GM12878 (cell line): ENCODE results near the gene UNC5CL. TPM values are rescaled to one million over a fixed set of nuclear protein-coding genes. Genes with fewer than 3 reads are reported as not detected.

ENCODE experiments used
- ATAC-seq: fragments of 200-7000 bp; cut with Tn5 transposase; 3 replicates; pipeline ENCODE4 v1.9.1; 2020; ENCODE audit warnings: mild to moderate bottlenecking, moderate library complexity
- BruUV-seq: library from RNA; stranded (reverse); fragments of 400-500 nt; replicated peaks from 2 replicates; lab custom pipeline; 2021; lab: Mats Ljungman, UMichigan
- CTCF ChIA-PET: fragments of 300-600 bp; sonication (Branson Sonifier 250); formaldehyde crosslinking; extraction: SDS; loops from one replicate; lab custom pipeline; 2021; ENCODE audit warnings: inconsistent platforms; lab: Yijun Ruan, JAX
- POLR2A ChIA-PET: fragments of 350-600 bp; formaldehyde crosslinking; extraction: SDS; loops from one replicate; lab custom pipeline; 2021; ENCODE audit warnings: inconsistent platforms; lab: Charles Lee
- RAD21 ChIA-PET: fragments of 300-600 bp; sonication (Branson Sonifier 250); formaldehyde crosslinking; loops from one replicate; lab custom pipeline; 2023; ENCODE audit warnings: antibody characterized with exemption; ENCODE audit not compliant: unreplicated experiment; lab: Charles Lee
- SMC1A ChIA-PET: fragments of 300-600 bp; sonication (Branson Sonifier 250); formaldehyde crosslinking; loops from one replicate; lab custom pipeline; 2023; ENCODE audit not compliant: unreplicated experiment, uncharacterized antibody; lab: Charles Lee
- DNase-seq: peaks from one replicate; pipeline ENCODE4 v3.0.0-alpha.2; 2011; ENCODE audit warnings: low read depth, low spot score
- FAIRE-seq: peaks from 3 replicates; lab custom pipeline; 2011; peaks lifted over from hg19 to GRCh38; lab: Jason Lieb, UNC
- H2AFZ ChIP-seq: 2 replicates; pipeline ENCODE4 v1.6.0; 2011; ENCODE audit warnings: low read depth, low read length, control low read depth; ENCODE audit not compliant: control insufficient read depth
- H3K27ac ChIP-seq: 2 replicates; pipeline ENCODE4 v1.5.1; 2011; ENCODE audit warnings: control low read depth; ENCODE audit not compliant: control insufficient read depth, insufficient read depth
- H3K27me3 ChIP-seq, 2 experiments: replicated peaks in 1 of 2; 2 replicates each; pipeline versions ENCODE4 v1.6.0 to v1.6.1; 2011; ENCODE audit warnings: low read length in 1 of 2; ENCODE audit not compliant: control insufficient read depth in 2 of 2, insufficient read depth in 2 of 2
- H3K36me3 ChIP-seq, 2 experiments: 2 replicates each; pipeline ENCODE4 v1.5.1; 2011; ENCODE audit warnings: low read length in 1 of 2; ENCODE audit not compliant: control insufficient read depth in 2 of 2, insufficient read depth in 2 of 2
- H3K4me1 ChIP-seq: 2 replicates; pipeline ENCODE4 v1.6.1; 2011; ENCODE audit warnings: mild to moderate bottlenecking, low read length, moderate library complexity, mixed read lengths; ENCODE audit not compliant: control insufficient read depth, insufficient read depth
- H3K4me2 ChIP-seq: 2 replicates; pipeline ENCODE4 v1.6.0; 2011; ENCODE audit warnings: control low read depth; ENCODE audit not compliant: control insufficient read depth, insufficient read depth
- H3K4me3 ChIP-seq: fragments of 200-600 bp; sonication (generic); 2 replicates; pipeline ENCODE4 v1.5.1; 2016
- H3K79me2 ChIP-seq: 2 replicates; pipeline ENCODE4 v1.6.0; 2011; ENCODE audit warnings: low read length; ENCODE audit not compliant: control insufficient read depth, insufficient read depth
- H3K9ac ChIP-seq: 2 replicates; pipeline ENCODE4 v1.8.0; 2011; ENCODE audit warnings: low read length, control low read depth, mixed read lengths; ENCODE audit not compliant: control insufficient read depth, insufficient read depth
- H3K9me3 ChIP-seq: replicated peaks from 3 replicates; pipeline ENCODE4 v1.5.1; 2011; ENCODE audit warnings: mild to moderate bottlenecking, low read length; ENCODE audit not compliant: control insufficient read depth, insufficient read depth
- H4K20me1 ChIP-seq: 2 replicates; pipeline ENCODE4 v1.6.0; 2011; ENCODE audit not compliant: control insufficient read depth, insufficient read depth
- ESRRA ChIP-seq: IDR thresholded peaks from 2 replicates; pipeline ENCODE4 v1.6.1; 2012; ENCODE audit warnings: mild to moderate bottlenecking, low read length, improper control_type of control experiment
- HDGF ChIP-seq: fragments of 450-650 bp; IDR thresholded peaks from 2 replicates; pipeline ENCODE4 v1.6.1; 2016; ENCODE audit warnings: antibody characterized with exemption
- MYB ChIP-seq: fragments of 150-350 bp; IDR thresholded peaks from 2 replicates; pipeline ENCODE4 v1.6.1; 2014; ENCODE audit warnings: mild to moderate bottlenecking, low read depth, low read length, borderline replicate concordance
- PAX5 ChIP-seq: IDR thresholded peaks from 2 replicates; pipeline ENCODE4 v1.6.1; 2011; ENCODE audit warnings: low read depth, low read length, borderline replicate concordance
- STAT1 ChIP-seq: fragments of 450-650 bp; conservative IDR thresholded peaks from 2 replicates; pipeline ENCODE4 v1.6.1; 2014; ENCODE audit warnings: antibody characterized with exemption, mild to moderate bottlenecking
- ZSCAN29 ChIP-seq: fragments of 450-650 bp; IDR thresholded peaks from 2 replicates; pipeline ENCODE4 v1.6.1; 2017; ENCODE audit warnings: mild to moderate bottlenecking, moderate library complexity
- WGBS: methylation state at CpG from one replicate; pipeline ENCODE4 v1.1.6; 2016; ENCODE audit warnings: low lambda C conversion rate; ENCODE audit not compliant: insufficient replicate concordance, insufficient coverage; ENCODE audit errors: missing lambda C conversion rate; 5-methylcytosine and 5-hydroxymethylcytosine counted together
- in situ Hi-C: fragments of 300-500 bp; cut with MboI; formaldehyde crosslinking; loops from 9 replicates; pipeline ENCODE4 v1.14.3; 2018; ENCODE audit warnings: mixed read lengths
- intact Hi-C: fragments of 100-400 bp; cut with micrococcal nuclease; formaldehyde crosslinking; loops from one replicate; pipeline ENCODE4 v1.14.2; 2022; ENCODE audit not compliant: unreplicated experiment
- polyA plus RNA-seq, 11 experiments: library from polyadenylated mRNA; depleted of rRNA in 4 of 11; unstranded in 6 of 11; stranded (reverse) in 5 of 11; fragments of >200 nt; fragmentation: Nextera tagmentation in 4 of 11; fragmentation: Illumina TruSeq in 1 of 11; extraction: Ambion mirVana in 4 of 11; extraction: Trizol in 1 of 11; gene quantifications; 1 replicate in 1 of 11; 2 replicates in 10 of 11; pipeline versions ENCODE4 v1.2.1 to v1.2.3, GENCODE V29; 2011 to 2016; ENCODE audit warnings: inconsistent platforms in 2 of 11, missing spikeins in 2 of 11, low read depth in 1 of 11
- total RNA-seq, 4 experiments: library from RNA; depleted of rRNA in 3 of 4; stranded (reverse); fragments of >200 nt in 3 of 4; fragmentation: Illumina TruSeq in 1 of 4; extraction: Trizol in 1 of 4; gene quantifications; 2 replicates each; pipeline versions ENCODE4 v1.2.1 to v1.2.3, GENCODE V29; 2013 to 2021
- TF ChIP-seq, protein P1 (sequence below): IDR thresholded peaks from 2 replicates; pipeline ENCODE4 v1.6.1; 2011; ENCODE audit warnings: low read depth, mild to moderate bottlenecking, low read length, moderate library complexity, borderline replicate concordance; ENCODE audit errors: extremely low read depth
- TF ChIP-seq, protein P2 (sequence below): fragments of 450-650 bp; IDR thresholded peaks from 2 replicates; pipeline ENCODE4 v1.6.1; 2016; ENCODE audit warnings: mild to moderate bottlenecking

Gene UNC5CL
- total and polyA plus RNA-seq, 10 of the 15 experiments (the other 5 are each of a cell fraction or from before 2014, with no cell fraction given): 0.11 to 1.2 (median 0.46) TPM; not detected in 1

DNA sequence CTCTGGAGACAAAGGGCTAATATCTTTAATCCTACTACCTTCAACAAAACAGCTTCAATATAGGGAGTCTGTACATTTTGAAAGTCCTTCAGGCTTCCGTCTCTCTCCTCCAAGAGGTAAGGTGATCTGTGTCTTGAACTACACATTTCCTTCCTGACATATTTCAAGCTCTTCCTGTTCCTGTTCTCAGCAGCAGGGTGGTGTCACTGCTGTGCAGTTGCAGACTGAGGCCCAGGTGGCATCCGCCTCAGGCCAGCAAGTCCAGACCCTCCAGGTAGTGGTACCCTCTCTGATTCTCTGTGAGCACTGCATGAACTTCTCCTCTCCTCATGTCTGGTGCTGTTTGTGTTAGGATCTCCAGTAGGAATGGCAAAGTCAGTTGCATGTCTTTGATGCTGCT lies 41.6 kb upstream of the UNC5CL start:
- Histone ChIP-seq H3K4me2 (no peak overlapping the region; the same call in 1 of the 2 replicates), H3K79me2 (peaks cover 38% of the 10 kb centered on the region), H3K27ac (no peak overlapping the region), H3K27me3 (no peaks in the 10 kb centered on the region), H4K20me1 (no peaks in the 10 kb centered on the region), H3K9me3 (no peaks in the 10 kb centered on the region), H3K4me1 (peaks cover 3% of the 10 kb centered on the region; the same call in 1 of the 2 replicates), H3K4me3 (no peak overlapping the region), H2AFZ (no peak overlapping the region), H3K9ac (no peak overlapping the region), H3K36me3 (peaks cover 4 to 15% of the 10 kb centered on the region in 2 experiments; a peak in 3 of 4 replicates)
- FAIRE-seq (no peak), ATAC-seq (no peak), DNase-seq (no peak)
- SMC1A ChIA-PET: interaction anchor here (1.1 kb wide), 1 partner anchor 9 kb away, joined by 5 read pairs; no protein-coding TSS in a partner anchor
- no TSS peak for BruUV-seq
- CTCF ChIA-PET: interaction anchor here (0.8 kb wide), 1 partner anchor 102 kb away, joined by 3 read pairs; no protein-coding TSS in a partner anchor
- intact Hi-C loops (no loop called here), in situ Hi-C loops (no loop called here)
- RAD21 ChIA-PET: no interaction called here
- TF ChIP-seq STAT1 (no peak), MYB (no peak), HDGF (no peak), ESRRA (no peak), ZSCAN29 (no peak), PAX5 (no peak)
- TF ChIP-seq, protein P1, sequence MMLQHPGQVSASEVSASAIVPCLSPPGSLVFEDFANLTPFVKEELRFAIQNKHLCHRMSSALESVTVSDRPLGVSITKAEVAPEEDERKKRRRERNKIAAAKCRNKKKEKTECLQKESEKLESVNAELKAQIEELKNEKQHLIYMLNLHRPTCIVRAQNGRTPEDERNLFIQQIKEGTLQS: no peak
- TF ChIP-seq, protein P2, sequence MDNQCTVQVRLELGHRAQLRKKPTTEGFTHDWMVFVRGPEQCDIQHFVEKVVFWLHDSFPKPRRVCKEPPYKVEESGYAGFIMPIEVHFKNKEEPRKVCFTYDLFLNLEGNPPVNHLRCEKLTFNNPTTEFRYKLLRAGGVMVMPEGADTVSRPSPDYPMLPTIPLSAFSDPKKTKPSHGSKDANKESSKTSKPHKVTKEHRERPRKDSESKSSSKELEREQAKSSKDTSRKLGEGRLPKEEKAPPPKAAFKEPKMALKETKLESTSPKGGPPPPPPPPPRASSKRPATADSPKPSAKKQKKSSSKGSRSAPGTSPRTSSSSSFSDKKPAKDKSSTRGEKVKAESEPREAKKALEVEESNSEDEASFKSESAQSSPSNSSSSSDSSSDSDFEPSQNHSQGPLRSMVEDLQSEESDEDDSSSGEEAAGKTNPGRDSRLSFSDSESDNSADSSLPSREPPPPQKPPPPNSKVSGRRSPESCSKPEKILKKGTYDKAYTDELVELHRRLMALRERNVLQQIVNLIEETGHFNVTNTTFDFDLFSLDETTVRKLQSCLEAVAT: no peak
- POLR2A ChIA-PET: no interaction called here
- 13% methylated on average over 2 of the region's 2 CpGs for WGBS
